Measurements from ENCODE around the gene MYOM1.

The MYOM1 gene

GRCh38 chr18:3151399-3152264, 68.1 kb downstream of the MYOM1 start:
- DNase-seq (ENCODE audit: low spot score) = peak; percentile 52

- DNase-seq (ENCODE audit: low spot score) = no peak
These were observed 69.1 kb downstream of the MYOM1 start for GRCh38 chr18:3150688-3151087.

GRCh38 chr18:3150274-3150673, 69.5 kb downstream of the MYOM1 start:
- no peak for DNase-seq (ENCODE audit: low spot score)

GRCh38 chr18:3148930-3149535, 70.7 kb downstream of the MYOM1 start:
- no peak for DNase-seq (ENCODE audit: low spot score)

- no peak for DNase-seq (ENCODE audit: low spot score)
These were observed 71.7 kb downstream of the MYOM1 start for GRCh38 chr18:3147935-3148554.

GRCh38 chr18:3140986-3141639, 78.7 kb downstream of the MYOM1 start:
- no peak for DNase-seq (ENCODE audit: low spot score)

- DNase-seq (ENCODE audit: low spot score) = no peak
These were observed 79.4 kb downstream of the MYOM1 start for GRCh38 chr18:3140342-3140741.

- no peak for DNase-seq (ENCODE audit: low spot score)
These were observed 80.4 kb downstream of the MYOM1 start for GRCh38 chr18:3139406-3139805.

- no peak for DNase-seq (ENCODE audit: low spot score)
These were observed 81.3 kb downstream of the MYOM1 start for GRCh38 chr18:3138274-3138975.

- no peak for DNase-seq (ENCODE audit: low spot score)
These were observed 84.2 kb downstream of the MYOM1 start for GRCh38 chr18:3135536-3135935.

GRCh38 chr18:3132700-3133099, 87.1 kb downstream of the MYOM1 start:
- no peak for DNase-seq (ENCODE audit: low spot score)

- no peak for DNase-seq (ENCODE audit: low spot score)
These were observed 89.4 kb downstream of the MYOM1 start for GRCh38 chr18:3130344-3130743.

- DNase-seq (ENCODE audit: low spot score) = peak; percentile 80
These were observed 90.5 kb downstream of the MYOM1 start for GRCh38 chr18:3129053-3129864.

GRCh38 chr18:3126457-3127097, 93.2 kb downstream of the MYOM1 start:
- no peak for DNase-seq (ENCODE audit: low spot score)

GRCh38 chr18:3124822-3125221, 94.9 kb downstream of the MYOM1 start:
- DNase-seq (ENCODE audit: low spot score) = no peak

GRCh38 chr18:3122851-3123250, 96.9 kb downstream of the MYOM1 start:
- no peak for DNase-seq (ENCODE audit: low spot score)

- DNase-seq (ENCODE audit: low spot score) = no peak
These were observed 98.5 kb downstream of the MYOM1 start for GRCh38 chr18:3121259-3121658.

GRCh38 chr18:3120356-3120755, 99.4 kb downstream of the MYOM1 start:
- DNase-seq (ENCODE audit: low spot score) = no peak

GRCh38 chr18:3119401-3120341, 100.1 kb downstream of the MYOM1 start:
- DNase-seq (ENCODE audit: low spot score) = no peak

Measured in CD4-positive, alpha-beta T cell treated with Interleukin-15 for 4 hours (primary cell).